ENCODE measurements around the gene ARHGEF10L.
"Not testable (repeated sequence)": the region's sequence is repeated elsewhere in the genome, so short reads cannot be mapped to it uniquely, and the experiment has no call there.

ARHGEF10L gene

DNA sequence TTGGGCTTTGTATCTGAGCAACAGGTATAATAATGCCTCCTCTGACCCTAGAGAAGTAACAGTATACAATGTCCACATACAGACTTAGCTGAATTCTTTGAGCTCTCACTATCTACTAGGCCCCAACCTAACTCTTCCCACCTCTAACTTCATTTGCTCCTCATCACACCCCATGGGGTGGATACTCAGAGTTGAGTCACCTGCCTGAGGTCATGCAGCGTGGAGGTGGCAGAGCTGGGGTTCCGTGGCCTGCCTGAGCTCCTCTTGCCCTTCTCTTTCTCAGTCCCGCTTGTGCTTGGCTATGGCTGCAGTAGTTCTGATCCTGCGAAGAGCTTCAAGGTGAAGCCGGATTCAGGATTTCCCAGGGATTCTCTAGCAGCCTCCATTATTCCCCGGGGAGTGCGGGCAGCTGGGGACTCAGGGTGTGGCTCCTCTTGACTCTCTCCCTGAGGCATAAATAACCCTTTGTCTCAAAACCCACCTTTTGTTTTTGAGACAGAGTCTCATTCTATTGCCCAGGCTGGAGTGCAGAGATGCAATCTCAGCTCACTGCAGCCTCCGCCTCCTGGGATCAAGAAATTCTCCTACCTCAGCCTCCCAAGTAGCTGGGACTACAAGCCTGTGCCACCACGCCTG, 185.7 kb downstream of the ARHGEF10L start:
- no peak for DNase-seq

DNA sequence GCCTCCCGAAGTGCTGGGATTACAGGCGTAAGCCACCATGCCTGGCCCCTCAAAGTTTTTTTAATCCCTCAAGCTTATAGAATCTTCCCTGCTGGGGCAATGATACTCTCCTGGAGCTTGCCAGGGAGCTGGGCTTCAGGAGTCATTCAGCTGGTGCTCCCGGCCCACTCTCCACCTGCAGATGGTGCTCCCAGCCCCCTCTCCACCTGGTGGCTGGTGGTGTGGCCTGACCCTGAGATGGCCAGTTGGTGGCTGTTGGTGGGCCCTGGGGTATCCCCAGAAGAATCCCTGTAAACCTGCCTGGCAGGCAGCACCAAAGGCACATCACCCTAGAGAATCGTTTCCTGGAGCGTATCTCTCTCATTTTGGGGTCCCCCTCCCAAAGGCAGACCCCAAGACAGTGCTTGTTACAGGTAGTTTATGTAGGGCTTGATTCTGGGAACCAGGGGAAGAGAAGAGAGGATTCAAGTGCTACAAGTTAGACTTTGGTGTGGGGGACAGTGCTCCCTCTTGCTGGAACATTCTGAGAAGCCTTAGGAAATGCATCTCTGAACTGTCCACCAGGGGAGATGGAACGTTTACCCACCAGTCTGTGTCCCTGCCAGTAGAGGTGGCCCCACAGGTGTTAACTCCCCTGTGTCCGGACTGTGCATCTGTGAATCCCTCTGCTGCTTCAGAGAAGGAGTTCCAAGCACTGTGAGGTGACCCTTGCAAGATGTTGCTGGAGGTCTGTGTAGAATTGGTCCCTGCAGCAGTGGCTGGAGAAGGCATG, 186.5 kb downstream of the ARHGEF10L start:
- DNase-seq = no peak

DNA sequence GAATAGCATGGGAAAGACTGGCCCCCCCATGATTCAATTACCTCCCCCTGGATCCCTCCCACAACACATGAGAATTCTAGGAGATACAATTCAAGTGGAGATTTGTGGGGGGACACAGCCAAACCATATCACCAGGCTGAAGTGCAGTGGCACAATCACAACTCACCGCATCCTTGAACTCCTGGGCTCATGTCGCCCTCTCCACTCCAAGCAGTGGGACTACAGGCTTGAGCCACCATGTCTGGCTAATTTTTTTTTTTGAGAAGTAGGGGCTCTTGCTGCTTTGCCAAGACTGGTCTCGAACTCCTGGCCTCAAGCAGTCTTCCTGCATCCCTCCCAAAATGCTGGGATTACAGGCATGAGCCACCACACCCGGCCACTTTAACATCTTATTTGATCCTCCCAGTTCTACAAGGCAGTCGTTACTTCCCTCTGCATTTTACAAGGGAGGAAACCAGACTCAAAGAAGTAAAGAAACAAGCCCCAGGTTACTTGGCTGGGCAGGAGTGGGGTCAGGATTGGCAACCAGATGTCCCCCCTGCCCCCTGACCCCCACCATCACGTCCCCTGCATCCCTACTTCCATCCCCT, 188.7 kb downstream of the ARHGEF10L start:
- DNase-seq = no peak

DNA sequence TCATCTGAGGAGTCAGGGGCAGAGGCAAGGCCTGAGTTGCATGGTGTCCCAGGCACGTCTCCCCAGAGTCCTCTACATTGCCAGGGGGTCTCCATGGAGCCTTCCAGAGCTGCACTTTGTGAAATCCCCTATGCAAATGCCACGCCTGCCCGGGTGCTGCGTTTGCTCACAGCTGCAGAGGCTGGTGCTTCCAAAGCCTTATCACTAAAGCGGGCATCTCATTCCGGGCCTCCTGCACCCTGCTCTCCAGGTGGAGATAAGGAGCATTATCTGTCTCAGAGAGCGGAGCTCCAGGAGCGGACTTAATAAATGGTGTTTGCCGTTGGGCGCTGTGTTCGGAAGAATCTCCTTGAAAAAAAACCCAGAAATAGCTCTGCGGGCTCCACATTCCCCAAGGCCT, 189.8 kb downstream of the ARHGEF10L start:
- DNase-seq = no peak

DNA sequence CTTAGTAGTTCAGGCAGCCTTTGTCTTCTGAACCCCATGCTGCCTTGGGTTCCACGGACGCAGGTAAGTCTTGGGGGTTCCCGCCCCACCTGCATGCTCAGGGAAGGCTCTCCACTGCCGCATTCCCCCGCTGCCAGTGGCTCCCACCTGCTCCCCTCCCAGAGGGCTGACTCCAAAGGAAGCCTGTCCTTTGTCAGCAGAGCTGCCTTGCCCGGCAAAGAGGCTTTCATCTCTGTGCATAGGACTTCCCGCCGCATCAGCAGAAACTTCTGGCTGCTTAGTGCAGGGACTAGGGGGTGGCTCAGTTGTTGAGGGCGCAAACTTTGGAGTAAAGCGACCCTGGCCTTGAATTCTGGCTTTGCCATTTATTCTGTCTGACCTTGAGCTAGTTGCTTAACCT, 190.4 kb downstream of the ARHGEF10L start:
- no peak for DNase-seq

DNA sequence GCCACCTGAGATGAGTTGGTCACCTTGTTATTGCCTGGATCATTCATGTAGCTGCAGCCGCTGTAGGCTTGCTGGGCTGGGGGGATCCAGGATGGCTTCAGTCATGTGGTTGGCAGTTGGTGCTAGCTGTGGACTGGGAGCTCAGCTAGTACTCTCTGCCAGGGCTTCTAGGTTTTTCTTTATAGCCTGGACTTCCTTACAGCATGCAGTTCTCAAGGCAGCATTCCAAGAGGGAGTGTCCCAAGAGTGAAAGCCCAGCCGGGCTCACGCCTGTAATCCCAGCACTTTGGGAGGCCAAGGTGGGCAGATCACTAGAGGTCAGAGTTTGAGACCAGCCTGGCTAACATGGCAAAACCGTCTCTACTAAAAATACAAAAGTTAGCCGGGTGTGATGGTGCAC, 192.0 kb downstream of the ARHGEF10L start:
- no peak for DNase-seq

DNA sequence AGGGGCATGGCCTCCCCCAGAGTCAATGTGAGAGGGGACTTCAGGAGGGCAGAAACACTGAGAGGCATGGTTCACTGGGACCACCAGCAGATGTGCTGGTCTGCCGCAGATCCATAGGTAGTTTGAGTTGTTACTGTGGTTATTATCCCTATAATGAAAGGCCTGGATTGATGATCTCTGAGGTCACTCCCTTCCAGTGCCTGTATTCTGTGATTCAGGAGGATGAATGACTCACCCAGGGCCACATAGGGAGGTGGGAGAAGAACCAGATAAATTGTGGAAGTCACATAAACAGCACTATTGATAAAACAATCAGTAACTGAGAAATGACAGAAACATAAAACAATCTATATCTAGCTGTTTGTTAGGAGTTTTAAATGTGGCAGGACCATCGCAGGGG, 193.0 kb downstream of the ARHGEF10L start:
- DNase-seq = no peak

DNA sequence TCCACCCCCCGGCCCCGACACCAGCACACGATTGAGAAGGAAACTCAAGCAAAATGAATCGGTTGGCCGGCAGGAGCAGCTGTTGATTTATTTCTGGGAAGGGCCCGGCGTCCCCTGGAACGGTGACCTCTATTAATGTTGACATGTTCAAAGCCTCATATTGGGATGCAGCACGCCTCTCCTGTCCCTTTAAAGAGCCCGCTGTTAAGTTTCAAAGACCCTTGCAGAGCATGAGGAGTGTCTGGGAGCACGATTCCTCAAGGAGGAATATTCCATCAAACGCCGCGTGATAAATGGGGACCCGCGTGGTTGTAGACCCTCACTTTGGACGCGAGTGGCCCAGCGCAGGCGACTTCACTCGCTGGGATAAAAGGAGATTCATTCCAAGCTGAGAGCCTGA, 194.2 kb downstream of the ARHGEF10L start:
- no peak for DNase-seq

DNA sequence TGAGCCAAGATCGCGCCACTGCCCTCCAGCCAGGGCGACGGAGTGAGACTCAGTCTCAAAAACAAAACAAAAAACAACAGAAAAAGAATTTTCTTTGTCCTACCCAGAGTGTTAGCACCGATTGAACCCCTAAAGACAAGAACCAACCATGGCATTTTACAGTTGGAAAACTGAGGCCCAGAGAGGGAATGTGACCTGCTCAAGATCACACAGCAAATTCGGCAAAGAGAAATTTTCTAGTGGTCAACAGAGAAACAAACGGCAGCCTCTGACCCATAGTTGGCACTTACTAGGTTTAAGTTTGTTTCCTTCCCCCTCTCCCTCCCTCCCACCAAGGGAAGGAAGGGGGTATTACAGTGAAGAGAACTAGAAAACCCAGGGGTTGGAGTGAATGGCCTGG, 195.1 kb downstream of the ARHGEF10L start:
- no peak for DNase-seq

DNA sequence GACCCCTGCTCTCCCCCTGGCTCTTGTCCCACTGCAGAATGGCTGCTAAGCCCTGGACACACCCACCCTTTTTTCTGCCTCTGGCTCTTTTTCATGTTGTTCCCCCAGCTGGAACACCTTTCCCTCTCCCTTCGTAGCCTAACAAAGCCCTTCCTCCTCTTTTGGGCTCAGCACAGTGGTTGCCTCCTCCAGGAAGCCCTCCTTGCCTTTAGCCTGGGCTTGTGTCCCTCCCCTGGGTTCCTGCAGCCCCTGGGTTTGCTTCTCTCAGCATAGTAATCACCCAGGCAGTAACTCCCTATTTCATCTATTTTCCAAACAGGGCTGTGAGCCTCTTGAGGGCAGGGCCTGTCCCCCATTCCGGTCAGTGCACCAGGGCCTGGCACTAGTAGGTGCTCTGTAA, 195.8 kb downstream of the ARHGEF10L start:
- no peak for DNase-seq

DNA sequence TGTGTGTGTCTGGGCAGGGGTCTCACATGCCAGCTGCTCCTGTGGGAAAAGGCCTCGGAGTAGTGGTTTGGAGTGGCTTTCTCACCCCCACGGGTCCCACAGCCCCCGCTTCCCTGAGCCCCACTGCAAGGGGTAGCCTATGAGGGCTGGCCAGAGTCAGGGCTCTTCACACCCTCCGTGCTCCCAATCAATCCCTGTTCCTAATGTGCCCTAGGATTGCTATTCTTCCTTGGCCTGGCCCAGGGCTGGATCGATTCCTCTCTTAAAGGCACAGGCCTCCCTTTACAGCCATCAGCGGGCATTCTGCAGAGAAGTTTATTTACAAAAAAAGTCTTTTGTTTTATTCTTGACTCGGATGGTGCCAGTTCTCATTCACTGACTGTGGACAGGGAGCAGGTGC, 196.3 kb downstream of the ARHGEF10L start:
- DNase-seq = no peak

DNA sequence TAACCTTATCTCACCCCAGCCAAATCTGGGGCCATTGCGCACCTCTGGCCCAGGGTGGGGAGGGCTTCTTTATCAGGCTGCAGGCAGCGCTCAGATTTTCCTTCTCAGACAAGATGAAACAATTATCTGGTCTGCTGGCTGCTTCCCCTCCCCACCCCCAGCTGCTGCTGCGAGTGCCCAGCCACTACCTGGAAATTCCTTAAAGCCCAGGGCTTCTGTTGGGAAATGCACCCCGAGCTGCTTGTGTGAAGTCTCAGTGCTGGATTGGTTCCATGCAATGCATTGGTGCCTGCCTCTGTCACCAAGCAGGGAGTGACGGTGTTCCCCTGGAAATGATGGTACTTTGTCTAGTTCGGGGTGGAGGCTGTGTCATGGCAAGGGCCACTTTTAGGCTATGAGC, 197.1 kb downstream of the ARHGEF10L start:
- no peak for DNase-seq

DNA sequence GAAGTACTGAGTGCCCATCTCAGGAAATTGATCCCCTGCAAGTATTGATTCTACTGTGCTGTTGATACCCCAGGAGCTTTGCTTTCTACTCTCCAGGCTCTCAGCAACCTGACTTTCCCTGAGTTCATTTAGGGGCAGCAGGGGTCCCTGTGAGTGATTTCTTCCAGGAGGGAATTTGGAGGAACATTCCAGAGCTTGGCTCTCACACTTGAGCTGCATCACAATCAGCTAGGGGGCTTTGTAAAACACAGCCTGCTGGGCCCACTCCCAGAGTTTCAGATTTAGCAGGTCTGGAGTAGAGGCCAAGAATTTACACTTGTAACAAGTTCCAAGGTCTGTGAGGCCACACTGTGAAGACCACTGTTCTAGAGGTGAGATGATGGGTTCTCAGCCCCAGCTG, 199.6 kb downstream of the ARHGEF10L start:
- no peak for DNase-seq

DNA sequence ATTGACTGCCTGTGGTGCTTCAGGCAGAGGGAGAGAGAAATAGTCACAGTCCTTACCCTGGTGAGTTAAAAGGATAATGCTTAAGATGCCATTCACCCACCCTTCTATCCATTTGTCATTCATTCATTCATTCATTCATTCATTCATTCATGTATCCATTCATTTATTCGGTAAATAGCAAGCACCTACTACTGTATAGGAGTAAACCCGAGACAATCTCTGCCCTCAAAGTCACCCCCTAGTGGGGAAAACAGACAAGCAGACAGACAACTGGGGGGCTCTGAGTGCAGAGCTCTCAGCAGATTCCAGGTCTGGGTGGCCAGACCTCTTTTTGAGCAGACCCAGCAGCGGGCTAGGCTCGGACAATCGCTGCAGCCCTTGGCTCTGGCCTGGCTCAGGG, 201.6 kb downstream of the ARHGEF10L start:
- DNase-seq = no peak

DNA sequence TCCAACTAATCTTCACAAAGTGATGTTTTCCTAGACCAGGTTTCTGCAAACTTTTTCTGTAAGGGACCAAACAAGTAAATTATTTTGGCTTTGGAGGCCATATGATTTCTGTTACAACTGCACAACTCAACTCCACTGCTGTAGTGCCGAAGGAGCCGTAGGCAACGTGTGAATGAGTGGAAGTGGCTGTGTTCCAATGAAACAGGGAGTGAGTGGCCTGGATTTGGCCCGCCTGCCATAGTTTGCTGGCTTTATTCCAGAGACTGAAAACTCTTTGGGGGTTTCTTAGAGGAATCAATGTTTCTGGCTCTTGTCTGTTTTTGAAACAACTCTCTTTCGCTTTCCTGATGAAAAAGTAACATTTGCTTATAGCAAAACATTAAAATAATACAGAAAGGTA, 203.1 kb downstream of the ARHGEF10L start:
- DNase-seq = no peak

DNA sequence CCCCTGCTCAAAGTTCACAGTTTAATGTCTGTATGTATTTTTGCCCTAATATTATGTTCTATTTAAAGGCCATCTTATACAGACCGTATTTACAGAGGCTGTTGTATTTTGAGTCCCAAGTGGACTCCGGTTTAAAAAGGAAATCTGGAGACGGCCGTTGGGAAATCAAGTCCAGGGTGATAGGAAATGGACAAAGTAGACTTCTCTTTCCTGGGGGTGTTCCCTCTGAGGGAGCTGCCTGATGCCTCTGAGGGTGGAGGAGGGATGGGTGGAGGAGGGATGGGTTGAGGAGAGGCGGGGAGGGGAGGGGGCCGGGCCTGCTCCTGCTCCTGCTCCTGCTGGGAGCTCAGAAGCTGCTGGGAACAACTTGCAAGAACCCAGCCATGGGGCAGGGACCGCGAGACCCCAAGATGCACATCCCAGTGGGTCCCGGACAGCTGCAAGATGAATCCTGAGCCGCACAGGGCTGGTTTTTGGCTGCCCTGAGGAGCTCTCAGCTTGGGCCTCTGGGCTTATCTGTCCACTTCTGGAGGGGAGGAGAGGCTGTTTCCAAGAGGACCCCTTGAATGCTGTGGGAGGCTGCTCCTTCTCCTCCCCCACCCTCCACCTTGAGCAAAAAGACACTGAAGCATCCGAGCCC, 203.6 kb downstream of the ARHGEF10L start:
- DNase-seq = no peak

DNA sequence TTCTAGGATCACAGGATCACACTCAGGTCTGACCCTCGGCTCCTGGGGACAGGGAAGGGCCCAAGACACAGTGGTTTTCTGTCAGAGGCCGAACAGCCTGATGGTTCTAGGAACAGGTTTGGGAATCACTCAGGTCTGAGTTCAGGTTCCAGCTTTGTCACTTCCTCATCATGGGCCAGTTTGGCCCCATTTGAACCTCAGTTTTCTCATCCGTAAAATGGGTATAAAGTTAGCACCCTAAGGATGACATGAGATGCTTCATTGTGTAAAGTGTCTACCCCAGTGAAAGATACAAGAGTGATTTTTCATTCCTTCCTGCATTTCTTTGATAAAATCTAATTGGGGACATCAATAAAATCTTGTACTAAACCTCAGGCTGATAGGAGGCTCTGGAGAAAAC, 204.4 kb downstream of the ARHGEF10L start:
- no peak for DNase-seq

DNA sequence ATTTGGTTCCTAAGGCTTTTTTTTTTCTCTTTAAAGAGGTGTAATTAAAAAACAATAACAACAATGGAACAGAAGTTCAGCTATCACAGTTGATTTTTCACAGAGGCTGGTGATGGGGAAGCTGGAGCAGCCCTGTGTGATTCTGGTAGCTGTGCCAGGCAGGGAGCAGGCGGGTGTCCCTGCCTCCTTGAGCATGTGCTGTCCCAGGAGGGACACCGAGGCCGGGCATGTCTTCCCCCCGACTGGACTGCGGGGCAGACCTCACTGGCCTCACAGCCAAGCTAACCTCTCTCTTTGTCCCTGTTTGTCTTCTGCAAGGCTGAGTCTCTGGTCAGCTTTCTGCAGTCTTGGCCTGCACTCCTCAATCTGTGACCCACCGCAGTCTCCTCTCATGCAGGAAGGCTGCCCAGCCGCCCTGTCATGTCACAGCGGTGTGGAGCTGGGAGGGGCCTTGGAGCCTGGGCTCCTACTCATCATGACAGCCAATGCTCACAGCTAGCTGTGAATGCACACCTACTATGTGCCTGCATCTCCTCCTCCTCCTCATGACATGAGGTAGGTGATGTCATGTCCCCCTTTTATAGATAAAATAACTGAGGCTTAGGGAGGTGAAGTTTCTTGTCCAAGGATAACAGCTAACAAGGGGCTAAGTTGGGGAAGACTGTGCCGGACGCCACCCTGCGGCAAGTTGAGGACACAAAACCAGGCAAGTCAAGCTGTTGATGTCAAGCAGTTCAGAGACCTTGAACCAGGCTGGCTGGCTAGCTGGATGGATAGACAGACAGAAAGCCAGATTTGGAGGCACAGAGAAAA, 205.4 kb downstream of the ARHGEF10L start:
- no peak for DNase-seq

DNA sequence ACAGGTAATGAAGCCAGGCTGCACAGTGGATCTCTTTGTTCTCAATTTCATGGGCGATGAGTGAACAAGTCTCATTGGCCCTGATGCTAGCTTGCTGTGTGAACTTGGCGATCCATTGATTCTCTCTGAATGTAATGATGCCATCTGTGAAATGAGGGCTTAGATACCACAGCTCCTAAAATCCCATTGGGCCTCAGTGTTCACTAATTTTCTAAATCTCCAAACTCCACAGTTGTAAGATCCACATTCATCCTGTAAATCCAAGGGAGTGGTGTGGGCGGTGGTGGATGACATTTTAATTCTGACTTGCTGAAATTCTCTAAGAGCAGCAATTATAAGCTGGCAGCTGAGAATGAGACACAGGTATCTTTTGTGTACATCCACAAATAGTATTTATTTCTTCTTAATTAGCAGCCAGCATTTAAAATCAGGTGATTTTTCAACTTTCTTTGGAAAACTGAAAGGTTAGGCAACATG, 206.0 kb downstream of the ARHGEF10L start:
- DNase-seq = no peak

DNA sequence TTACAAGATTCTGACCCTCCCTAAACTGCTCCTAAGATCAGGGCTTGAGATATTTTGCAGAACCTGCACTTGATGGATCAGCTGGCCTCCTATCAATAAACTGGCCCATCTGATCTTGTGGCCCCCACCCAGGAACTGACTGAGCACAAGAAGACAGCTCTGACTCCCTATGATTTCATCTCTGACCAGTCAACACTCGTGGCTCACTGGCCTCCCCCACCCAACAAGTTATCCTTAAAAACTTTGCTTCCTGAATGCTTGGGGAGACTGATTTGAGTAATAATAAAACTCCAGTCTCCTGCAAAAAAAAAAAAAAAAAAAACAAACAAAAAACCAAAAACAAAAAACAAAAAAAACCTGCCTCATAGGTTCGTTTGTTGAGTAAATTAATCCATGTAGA, 206.8 kb downstream of the ARHGEF10L start:
- not testable (repeated sequence) for DNase-seq

DNA sequence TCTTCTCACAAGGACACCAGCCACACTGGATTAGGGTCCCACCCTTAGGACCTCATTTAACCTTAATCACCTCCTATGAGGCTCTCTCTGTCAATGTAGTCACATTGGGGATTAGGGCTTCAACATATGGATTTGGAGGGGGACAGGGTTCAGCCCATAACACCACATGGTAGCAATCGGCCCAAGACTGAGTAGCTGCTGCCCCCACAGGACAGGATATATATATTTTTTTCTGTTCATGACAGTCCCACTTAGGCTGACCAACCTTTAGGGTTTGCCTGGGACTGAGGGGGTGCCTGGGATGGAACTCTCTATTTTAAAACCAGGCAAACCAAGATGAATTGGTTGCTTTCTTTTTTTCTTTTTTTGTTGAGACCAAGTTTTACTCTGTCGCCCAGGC, 207.4 kb downstream of the ARHGEF10L start:
- DNase-seq = no peak

Measured in SHP77 (cell line).